ENCODE results near the gene TMEM169.

DNA sequence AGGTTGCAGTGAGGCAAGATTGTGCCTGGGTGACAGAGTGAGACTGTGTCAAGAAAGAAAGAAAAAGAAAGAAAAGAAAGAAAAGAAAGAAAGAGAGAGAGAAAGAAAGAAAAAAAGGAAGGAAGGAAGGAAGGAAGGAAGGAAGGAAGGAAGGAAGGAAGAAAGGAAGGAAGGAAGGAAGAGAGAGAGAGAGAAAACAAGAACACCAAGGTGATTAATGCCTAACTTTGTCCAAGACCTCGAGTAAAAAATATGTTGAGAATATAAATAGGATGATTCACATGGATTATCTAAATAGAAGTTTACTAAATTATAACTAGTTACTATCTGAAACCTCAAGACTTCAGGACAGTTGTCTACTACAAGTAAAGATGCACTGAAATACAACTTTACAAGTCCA, 7.3 kb upstream of the TMEM169 start:
- TF ChIP-seq CTCF (IDR thresholded peaks at IDR 0.05), result no peak
- no peak for TF ChIP-seq ZFX (IDR thresholded peaks at IDR 0.05; ENCODE audit: borderline replicate concordance)
